SK-N-SH treated with all-trans-retinoic acid at 6 μM for 48 hours (cell line): ENCODE results near the gene RIC1.

Source experiments
- ATAC-seq: fragments of 200-7000 bp; cut with Tn5 transposase; 3 replicates; pipeline ENCODE4 v1.9.1; 2020; ENCODE audit warnings: mild to moderate bottlenecking, moderate library complexity
- ARNTL ChIP-seq: fragments of 450-650 bp; formaldehyde crosslinking; IDR thresholded peaks from 2 replicates; pipeline ENCODE4 v1.5.0; 2020; ENCODE audit warnings: low read depth, mild to moderate bottlenecking, moderate library complexity, borderline replicate concordance
- BACH2 ChIP-seq: fragments of 250-450 bp; sonication (Bioruptor Pico); IDR thresholded peaks from 2 replicates; pipeline ENCODE4 v1.9.0; 2021; ENCODE audit warnings: mild to moderate bottlenecking, borderline replicate concordance
- CSDC2 ChIP-seq: fragments of 250-450 bp; sonication (Bioruptor Pico); IDR thresholded peaks from 2 replicates; pipeline ENCODE4 v1.5.0; 2020; ENCODE audit warnings: mild to moderate bottlenecking, moderate library complexity
- ESRRG ChIP-seq: fragments of 250-450 bp; sonication (Bioruptor Pico); IDR thresholded peaks from 2 replicates; pipeline ENCODE4 v1.6.1; 2021; ENCODE audit warnings: mild to moderate bottlenecking
- GLIS3 ChIP-seq: fragments of 250-450 bp; sonication (Bioruptor Pico); IDR thresholded peaks from 2 replicates; pipeline ENCODE4 v1.5.0; 2020; ENCODE audit warnings: mild to moderate bottlenecking, moderate library complexity
- ISL1 ChIP-seq: fragments of 250-450 bp; sonication (Bioruptor Pico); IDR thresholded peaks from 2 replicates; pipeline ENCODE4 v2.1.2; 2022; ENCODE audit warnings: mild to moderate bottlenecking, moderate library complexity
- OSR1 ChIP-seq: fragments of 250-450 bp; sonication (Bioruptor Pico); IDR thresholded peaks from 2 replicates; pipeline ENCODE4 v1.8.0; 2022; ENCODE audit warnings: moderate library complexity, mild to moderate bottlenecking, inconsistent platforms
- PPARA ChIP-seq: fragments of 250-450 bp; sonication (Bioruptor Pico); IDR thresholded peaks from 2 replicates; pipeline ENCODE4 v1.5.0; 2020; ENCODE audit warnings: mild to moderate bottlenecking, borderline replicate concordance
- RARB ChIP-seq: fragments of 250-450 bp; sonication (Bioruptor Pico); IDR thresholded peaks from 2 replicates; pipeline ENCODE4 v1.8.0; 2021; ENCODE audit warnings: mild to moderate bottlenecking, moderate library complexity
- TCF4 ChIP-seq: fragments of 250-450 bp; sonication (Bioruptor Pico); IDR thresholded peaks from 2 replicates; pipeline ENCODE4 v1.8.0; 2021; ENCODE audit warnings: mild to moderate bottlenecking, moderate library complexity, borderline replicate concordance
- TOX ChIP-seq: fragments of 250-450 bp; sonication (Bioruptor Pico); IDR thresholded peaks from 2 replicates; pipeline ENCODE4 v1.8.0; 2021; ENCODE audit warnings: mild to moderate bottlenecking, moderate library complexity, borderline replicate concordance
- ZFP3 ChIP-seq: fragments of 250-450 bp; sonication (Bioruptor Pico); IDR thresholded peaks from 2 replicates; pipeline ENCODE4 v1.5.0; 2020; ENCODE audit warnings: mild to moderate bottlenecking, moderate library complexity
- ZFP30 ChIP-seq: fragments of 450-650 bp; formaldehyde crosslinking; IDR thresholded peaks from 2 replicates; pipeline ENCODE4 v1.5.0; 2022; ENCODE audit warnings: mild to moderate bottlenecking, moderate library complexity
- ZNF70 ChIP-seq: fragments of 450-650 bp; formaldehyde crosslinking; IDR thresholded peaks from 2 replicates; pipeline ENCODE4 v1.5.0; 2020; ENCODE audit warnings: mild to moderate bottlenecking, moderate library complexity
- ZNF8 ChIP-seq: fragments of 450-650 bp; formaldehyde crosslinking; IDR thresholded peaks from 2 replicates; pipeline ENCODE4 v1.5.0; 2020; ENCODE audit warnings: mild to moderate bottlenecking, moderate library complexity
- TF ChIP-seq, protein P1 (sequence below): fragments of 250-450 bp; sonication (Bioruptor Pico); IDR thresholded peaks from 2 replicates; pipeline ENCODE4 v1.5.1; 2021; ENCODE audit warnings: mild to moderate bottlenecking, moderate library complexity
- TF ChIP-seq, protein P2 (sequence below): fragments of 250-450 bp; sonication (Bioruptor Pico); IDR thresholded peaks from 2 replicates; pipeline ENCODE4 v1.8.0; 2021; ENCODE audit warnings: low read depth, mild to moderate bottlenecking, moderate library complexity, borderline replicate concordance
- TF ChIP-seq, protein P3 (sequence below): fragments of 250-450 bp; sonication (Bioruptor Pico); IDR thresholded peaks from 2 replicates; pipeline ENCODE4 v1.5.1; 2020; ENCODE audit warnings: low read depth, mild to moderate bottlenecking, moderate library complexity
- TF ChIP-seq, protein P4 (sequence below): fragments of 250-450 bp; sonication (Bioruptor Pico); IDR thresholded peaks from 2 replicates; pipeline ENCODE4 v1.5.0; 2020; ENCODE audit warnings: mild to moderate bottlenecking, moderate library complexity
- TF ChIP-seq, protein P5 (sequence below): fragments of 250-450 bp; sonication (Bioruptor Pico); IDR thresholded peaks from 2 replicates; pipeline ENCODE4 v1.8.0; 2020; ENCODE audit warnings: mild to moderate bottlenecking, moderate library complexity, borderline replicate concordance

Gene RIC1

DNA sequence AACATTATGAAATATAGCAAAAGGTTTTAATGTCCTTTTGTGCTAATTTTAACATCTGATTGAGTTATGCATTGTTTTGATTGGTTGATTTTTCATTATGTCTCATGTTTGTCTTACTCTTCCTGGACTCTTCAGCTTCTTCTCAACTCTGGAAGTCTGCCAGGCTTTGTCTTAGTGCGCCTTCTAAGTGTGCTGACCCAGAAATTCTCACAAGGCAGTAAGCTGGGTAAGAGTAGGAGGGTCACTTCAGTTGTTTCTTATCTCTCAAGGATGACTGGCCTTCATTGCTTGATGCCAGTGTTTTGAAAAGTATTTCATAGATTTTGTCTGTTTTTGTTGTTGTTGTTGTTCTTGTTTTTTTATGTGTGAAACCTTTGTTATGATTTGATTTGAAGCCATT is 59.2 kb downstream of the RIC1 start:
- no peak for TF ChIP-seq CSDC2 (CRISPR knock-in tag)
- TF ChIP-seq ARNTL (CRISPR knock-in tag), result no peak
- TF ChIP-seq PPARA (CRISPR knock-in tag), result no peak
- TF ChIP-seq, protein P1, sequence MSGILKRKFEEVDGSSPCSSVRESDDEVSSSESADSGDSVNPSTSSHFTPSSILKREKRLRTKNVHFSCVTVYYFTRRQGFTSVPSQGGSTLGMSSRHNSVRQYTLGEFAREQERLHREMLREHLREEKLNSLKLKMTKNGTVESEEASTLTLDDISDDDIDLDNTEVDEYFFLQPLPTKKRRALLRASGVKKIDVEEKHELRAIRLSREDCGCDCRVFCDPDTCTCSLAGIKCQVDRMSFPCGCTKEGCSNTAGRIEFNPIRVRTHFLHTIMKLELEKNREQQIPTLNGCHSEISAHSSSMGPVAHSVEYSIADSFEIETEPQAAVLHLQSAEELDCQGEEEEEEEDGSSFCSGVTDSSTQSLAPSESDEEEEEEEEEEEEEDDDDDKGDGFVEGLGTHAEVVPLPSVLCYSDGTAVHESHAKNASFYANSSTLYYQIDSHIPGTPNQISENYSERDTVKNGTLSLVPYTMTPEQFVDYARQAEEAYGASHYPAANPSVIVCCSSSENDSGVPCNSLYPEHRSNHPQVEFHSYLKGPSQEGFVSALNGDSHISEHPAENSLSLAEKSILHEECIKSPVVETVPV, result no peak
- no peak for TF ChIP-seq ZFP30 (CRISPR knock-in tag)
- no peak for TF ChIP-seq ZNF70
- TF ChIP-seq BACH2 (CRISPR knock-in tag), result no peak
- no peak for TF ChIP-seq ESRRG (CRISPR knock-in tag)
- TF ChIP-seq ZNF8 (CRISPR knock-in tag), result no peak
- no peak for TF ChIP-seq TOX
- TF ChIP-seq OSR1 (CRISPR knock-in tag), result no peak
- TF ChIP-seq TCF4 (CRISPR knock-in tag), result no peak
- TF ChIP-seq ISL1 (CRISPR knock-in tag), result no peak
- TF ChIP-seq GLIS3 (CRISPR knock-in tag), result no peak
- ATAC-seq, result no peak

DNA sequence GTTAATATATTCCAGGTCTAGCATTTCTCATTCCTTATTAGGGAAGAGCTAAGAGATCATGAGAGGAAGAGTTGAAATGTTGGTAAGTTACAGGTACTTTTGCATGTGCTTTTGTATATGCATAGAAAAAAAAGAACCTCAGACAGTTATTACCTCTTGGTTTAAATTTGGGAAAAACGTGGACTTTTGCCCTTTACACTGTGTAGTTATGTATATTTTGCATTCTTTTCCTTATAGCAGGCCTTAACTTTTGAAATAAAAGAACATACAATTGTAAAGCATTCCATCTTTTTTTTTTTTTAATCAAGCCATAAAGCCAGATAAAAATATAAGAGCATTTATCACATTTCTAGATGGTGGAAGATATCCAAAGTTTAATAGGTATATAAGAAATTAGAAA is 61.4 kb downstream of the RIC1 start:
- TF ChIP-seq ZNF8 (CRISPR knock-in tag) (no peak), ZFP3 (CRISPR knock-in tag) (no peak), GLIS3 (CRISPR knock-in tag) (no peak), PPARA (CRISPR knock-in tag) (no peak), ZNF70 (no peak), BACH2 (CRISPR knock-in tag) (no peak), CSDC2 (CRISPR knock-in tag) (no peak), TCF4 (CRISPR knock-in tag) (no peak), OSR1 (CRISPR knock-in tag) (no peak), RARB (CRISPR knock-in tag) (no peak), ISL1 (CRISPR knock-in tag) (no peak)
- TF ChIP-seq, protein P2, sequence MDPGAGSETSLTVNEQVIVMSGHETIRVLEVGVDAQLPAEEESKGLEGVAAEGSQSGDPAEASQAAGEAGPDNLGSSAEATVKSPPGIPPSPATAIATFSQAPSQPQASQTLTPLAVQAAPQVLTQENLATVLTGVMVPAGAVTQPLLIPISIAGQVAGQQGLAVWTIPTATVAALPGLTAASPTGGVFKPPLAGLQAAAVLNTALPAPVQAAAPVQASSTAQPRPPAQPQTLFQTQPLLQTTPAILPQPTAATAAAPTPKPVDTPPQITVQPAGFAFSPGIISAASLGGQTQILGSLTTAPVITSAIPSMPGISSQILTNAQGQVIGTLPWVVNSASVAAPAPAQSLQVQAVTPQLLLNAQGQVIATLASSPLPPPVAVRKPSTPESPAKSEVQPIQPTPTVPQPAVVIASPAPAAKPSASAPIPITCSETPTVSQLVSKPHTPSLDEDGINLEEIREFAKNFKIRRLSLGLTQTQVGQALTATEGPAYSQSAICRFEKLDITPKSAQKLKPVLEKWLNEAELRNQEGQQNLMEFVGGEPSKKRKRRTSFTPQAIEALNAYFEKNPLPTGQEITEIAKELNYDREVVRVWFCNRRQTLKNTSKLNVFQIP, result no peak
- TF ChIP-seq, protein P3, sequence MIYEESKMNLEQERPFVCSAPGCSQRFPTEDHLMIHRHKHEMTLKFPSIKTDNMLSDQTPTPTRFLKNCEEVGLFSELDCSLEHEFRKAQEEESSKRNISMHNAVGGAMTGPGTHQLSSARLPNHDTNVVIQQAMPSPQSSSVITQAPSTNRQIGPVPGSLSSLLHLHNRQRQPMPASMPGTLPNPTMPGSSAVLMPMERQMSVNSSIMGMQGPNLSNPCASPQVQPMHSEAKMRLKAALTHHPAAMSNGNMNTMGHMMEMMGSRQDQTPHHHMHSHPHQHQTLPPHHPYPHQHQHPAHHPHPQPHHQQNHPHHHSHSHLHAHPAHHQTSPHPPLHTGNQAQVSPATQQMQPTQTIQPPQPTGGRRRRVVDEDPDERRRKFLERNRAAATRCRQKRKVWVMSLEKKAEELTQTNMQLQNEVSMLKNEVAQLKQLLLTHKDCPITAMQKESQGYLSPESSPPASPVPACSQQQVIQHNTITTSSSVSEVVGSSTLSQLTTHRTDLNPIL (CRISPR knock-in tag), result no peak
- TF ChIP-seq, protein P4, sequence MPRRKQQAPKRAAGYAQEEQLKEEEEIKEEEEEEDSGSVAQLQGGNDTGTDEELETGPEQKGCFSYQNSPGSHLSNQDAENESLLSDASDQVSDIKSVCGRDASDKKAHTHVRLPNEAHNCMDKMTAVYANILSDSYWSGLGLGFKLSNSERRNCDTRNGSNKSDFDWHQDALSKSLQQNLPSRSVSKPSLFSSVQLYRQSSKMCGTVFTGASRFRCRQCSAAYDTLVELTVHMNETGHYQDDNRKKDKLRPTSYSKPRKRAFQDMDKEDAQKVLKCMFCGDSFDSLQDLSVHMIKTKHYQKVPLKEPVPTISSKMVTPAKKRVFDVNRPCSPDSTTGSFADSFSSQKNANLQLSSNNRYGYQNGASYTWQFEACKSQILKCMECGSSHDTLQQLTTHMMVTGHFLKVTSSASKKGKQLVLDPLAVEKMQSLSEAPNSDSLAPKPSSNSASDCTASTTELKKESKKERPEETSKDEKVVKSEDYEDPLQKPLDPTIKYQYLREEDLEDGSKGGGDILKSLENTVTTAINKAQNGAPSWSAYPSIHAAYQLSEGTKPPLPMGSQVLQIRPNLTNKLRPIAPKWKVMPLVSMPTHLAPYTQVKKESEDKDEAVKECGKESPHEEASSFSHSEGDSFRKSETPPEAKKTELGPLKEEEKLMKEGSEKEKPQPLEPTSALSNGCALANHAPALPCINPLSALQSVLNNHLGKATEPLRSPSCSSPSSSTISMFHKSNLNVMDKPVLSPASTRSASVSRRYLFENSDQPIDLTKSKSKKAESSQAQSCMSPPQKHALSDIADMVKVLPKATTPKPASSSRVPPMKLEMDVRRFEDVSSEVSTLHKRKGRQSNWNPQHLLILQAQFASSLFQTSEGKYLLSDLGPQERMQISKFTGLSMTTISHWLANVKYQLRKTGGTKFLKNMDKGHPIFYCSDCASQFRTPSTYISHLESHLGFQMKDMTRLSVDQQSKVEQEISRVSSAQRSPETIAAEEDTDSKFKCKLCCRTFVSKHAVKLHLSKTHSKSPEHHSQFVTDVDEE (CRISPR knock-in tag), result no peak
- TF ChIP-seq, protein P1, result no peak
- TF ChIP-seq, protein P5, sequence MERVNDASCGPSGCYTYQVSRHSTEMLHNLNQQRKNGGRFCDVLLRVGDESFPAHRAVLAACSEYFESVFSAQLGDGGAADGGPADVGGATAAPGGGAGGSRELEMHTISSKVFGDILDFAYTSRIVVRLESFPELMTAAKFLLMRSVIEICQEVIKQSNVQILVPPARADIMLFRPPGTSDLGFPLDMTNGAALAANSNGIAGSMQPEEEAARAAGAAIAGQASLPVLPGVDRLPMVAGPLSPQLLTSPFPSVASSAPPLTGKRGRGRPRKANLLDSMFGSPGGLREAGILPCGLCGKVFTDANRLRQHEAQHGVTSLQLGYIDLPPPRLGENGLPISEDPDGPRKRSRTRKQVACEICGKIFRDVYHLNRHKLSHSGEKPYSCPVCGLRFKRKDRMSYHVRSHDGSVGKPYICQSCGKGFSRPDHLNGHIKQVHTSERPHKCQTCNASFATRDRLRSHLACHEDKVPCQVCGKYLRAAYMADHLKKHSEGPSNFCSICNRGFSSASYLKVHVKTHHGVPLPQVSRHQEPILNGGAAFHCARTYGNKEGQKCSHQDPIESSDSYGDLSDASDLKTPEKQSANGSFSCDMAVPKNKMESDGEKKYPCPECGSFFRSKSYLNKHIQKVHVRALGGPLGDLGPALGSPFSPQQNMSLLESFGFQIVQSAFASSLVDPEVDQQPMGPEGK (CRISPR knock-in tag), result no peak
- ATAC-seq, result no peak
